Measurements from ENCODE around the gene CLEC14A. TPM values are rescaled to one million over a fixed set of nuclear protein-coding genes. Genes with fewer than 3 reads are reported as not detected.
A peak's percentile ranks its signal among the peaks of the same experiment; 100 is the strongest.

Gene CLEC14A
- total RNA-seq, 2 donors from 2014 or later: 4.4 to 7.7 TPM

DNA sequence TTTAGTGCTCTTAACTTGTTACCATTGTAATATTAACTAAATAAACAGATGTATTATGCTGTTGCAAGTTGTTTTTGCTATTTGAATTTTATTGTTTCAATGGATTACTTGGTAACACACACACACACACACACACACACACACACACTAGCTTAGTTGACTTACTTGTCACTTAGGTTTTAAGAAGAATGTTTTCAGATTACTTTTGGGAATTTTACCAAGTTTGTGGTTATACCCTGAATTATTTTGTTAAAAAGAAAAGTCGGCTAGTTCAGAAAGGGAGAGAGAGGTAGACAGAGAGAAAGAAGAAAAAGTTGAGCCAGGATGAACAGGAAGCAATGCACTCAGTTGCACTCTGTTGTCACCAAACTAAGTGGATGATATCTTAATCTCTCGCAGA is 42.9 kb downstream of the CLEC14A start:
- no peak overlapping the region for H3K4me3 ChIP-seq
- no peaks in the 10 kb centered on the region for H3K9me3 ChIP-seq
- H3K27me3 ChIP-seq: no peaks in the 10 kb centered on the region
- no peak for DNase-seq
- intact Hi-C loops (cut with DNase I): no loop called here
- TF ChIP-seq, protein P1, sequence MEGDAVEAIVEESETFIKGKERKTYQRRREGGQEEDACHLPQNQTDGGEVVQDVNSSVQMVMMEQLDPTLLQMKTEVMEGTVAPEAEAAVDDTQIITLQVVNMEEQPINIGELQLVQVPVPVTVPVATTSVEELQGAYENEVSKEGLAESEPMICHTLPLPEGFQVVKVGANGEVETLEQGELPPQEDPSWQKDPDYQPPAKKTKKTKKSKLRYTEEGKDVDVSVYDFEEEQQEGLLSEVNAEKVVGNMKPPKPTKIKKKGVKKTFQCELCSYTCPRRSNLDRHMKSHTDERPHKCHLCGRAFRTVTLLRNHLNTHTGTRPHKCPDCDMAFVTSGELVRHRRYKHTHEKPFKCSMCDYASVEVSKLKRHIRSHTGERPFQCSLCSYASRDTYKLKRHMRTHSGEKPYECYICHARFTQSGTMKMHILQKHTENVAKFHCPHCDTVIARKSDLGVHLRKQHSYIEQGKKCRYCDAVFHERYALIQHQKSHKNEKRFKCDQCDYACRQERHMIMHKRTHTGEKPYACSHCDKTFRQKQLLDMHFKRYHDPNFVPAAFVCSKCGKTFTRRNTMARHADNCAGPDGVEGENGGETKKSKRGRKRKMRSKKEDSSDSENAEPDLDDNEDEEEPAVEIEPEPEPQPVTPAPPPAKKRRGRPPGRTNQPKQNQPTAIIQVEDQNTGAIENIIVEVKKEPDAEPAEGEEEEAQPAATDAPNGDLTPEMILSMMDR (IDR thresholded peaks at IDR 0.05): no peak
- no peak overlapping the region for H3K9ac ChIP-seq (ENCODE audit: low read depth in 2 of 2, low read length in 2 of 2)
- no peaks in the 10 kb centered on the region for H3K36me3 ChIP-seq
- H3K4me1 ChIP-seq: no peaks in the 10 kb centered on the region
- no peak overlapping the region for H3K27ac ChIP-seq

DNA sequence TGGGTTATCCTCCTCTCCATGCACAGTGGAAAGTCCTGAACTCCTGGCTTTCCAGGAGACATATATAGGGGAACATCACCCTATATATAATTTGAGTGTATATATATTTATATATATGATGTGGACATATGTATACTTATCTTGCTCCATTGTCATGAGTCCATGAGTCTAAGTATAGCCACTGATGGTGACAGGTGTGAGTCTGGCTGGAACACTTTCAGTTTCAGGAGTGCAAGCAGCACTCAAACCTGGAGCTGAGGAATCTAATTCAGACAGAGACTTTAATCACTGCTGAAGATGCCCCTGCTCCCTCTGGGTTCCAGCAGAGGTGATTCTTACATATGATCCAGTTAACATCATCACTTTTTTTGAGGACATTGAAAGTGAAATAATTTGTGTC is 43.8 kb downstream of the CLEC14A start:
- TF ChIP-seq, protein P1 (IDR thresholded peaks at IDR 0.05): no peak
- no peak for DNase-seq
- no peaks in the 10 kb centered on the region for H3K9me3 ChIP-seq
- H3K9ac ChIP-seq (ENCODE audit: low read depth in 2 of 2, low read length in 2 of 2): no peak overlapping the region
- no peaks in the 10 kb centered on the region for H3K36me3 ChIP-seq
- intact Hi-C loops (cut with DNase I): no loop called here
- no peaks in the 10 kb centered on the region for H3K4me1 ChIP-seq
- H3K27ac ChIP-seq: no peak overlapping the region
- no peaks in the 10 kb centered on the region for H3K27me3 ChIP-seq
- no peak overlapping the region for H3K4me3 ChIP-seq

DNA sequence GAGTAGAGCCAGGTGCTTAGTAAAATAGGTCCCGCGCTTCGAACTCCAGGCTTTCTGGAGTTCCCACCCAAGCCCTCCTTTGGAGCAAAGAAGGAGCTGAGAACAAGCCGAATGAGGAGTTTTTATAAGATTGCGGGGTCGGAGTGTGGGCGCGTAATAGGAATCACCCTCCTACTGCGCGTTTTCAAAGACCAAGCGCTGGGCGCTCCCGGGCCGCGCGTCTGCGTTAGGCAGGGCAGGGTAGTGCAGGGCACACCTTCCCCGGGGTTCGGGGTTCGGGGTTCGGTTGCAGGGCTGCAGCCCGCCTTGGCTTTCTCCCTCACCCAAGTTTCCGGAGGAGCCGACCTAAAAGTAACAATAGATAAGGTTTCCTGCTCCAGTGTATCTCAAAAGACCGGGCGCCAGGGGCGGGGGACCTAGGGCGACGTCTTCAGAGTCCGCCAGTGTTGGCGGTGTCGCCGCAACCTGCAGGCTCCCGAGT is 44.6 kb downstream of the CLEC14A start:
- no peak for DNase-seq
- Histone ChIP-seq H3K9me3 (no peaks in the 10 kb centered on the region), H3K36me3 (no peaks in the 10 kb centered on the region), H3K27ac (no peak overlapping the region), H3K27me3 (no peaks in the 10 kb centered on the region), H3K9ac (ENCODE audit: low read depth in 2 of 2, low read length in 2 of 2) (no peak overlapping the region), H3K4me3 (no peak overlapping the region), H3K4me1 (no peaks in the 10 kb centered on the region)
- TF ChIP-seq, protein P1 (IDR thresholded peaks at IDR 0.05): no peak
- intact Hi-C loops (cut with DNase I): no loop called here

DNA sequence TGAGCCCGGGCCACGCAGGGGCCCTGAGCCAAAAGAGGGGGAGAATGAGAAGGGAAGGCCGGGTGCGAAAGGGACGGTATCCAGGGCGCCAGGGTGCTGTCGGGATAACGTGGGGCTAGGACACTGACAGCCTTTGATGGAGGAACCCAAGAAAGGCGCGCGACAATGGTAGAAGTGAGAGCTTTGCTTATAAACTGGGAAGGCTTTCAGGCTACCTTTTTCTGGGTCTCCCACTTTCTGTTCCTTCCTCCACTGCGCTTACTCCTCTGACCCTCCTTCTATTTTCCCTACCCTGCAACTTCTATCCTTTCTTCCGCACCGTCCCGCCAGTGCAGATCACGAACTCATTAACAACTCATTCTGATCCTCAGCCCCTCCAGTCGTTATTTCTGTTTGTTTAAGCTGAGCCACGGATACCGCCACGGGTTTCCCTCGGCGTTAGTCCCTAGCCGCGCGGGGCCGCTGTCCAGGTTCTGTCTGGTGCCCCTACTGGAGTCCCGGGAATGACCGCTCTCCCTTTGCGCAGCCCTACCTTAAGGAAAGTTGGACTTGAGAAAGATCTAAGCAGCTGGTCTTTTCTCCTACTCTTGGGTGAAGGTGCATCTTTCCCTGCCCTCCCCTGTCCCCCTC is 45.2 kb downstream of the CLEC14A start:
- DNase-seq: no peak
- no peak overlapping the region for H3K27ac ChIP-seq
- no peaks in the 10 kb centered on the region for H3K36me3 ChIP-seq
- H3K4me1 ChIP-seq: no peaks in the 10 kb centered on the region
- no peaks in the 10 kb centered on the region for H3K27me3 ChIP-seq
- H3K9me3 ChIP-seq: no peaks in the 10 kb centered on the region
- H3K9ac ChIP-seq (ENCODE audit: low read depth in 2 of 2, low read length in 2 of 2): no peak overlapping the region
- H3K4me3 ChIP-seq: no peak overlapping the region
- TF ChIP-seq, protein P1 (IDR thresholded peaks at IDR 0.05): no peak
- intact Hi-C loops (cut with DNase I): no loop called here

DNA sequence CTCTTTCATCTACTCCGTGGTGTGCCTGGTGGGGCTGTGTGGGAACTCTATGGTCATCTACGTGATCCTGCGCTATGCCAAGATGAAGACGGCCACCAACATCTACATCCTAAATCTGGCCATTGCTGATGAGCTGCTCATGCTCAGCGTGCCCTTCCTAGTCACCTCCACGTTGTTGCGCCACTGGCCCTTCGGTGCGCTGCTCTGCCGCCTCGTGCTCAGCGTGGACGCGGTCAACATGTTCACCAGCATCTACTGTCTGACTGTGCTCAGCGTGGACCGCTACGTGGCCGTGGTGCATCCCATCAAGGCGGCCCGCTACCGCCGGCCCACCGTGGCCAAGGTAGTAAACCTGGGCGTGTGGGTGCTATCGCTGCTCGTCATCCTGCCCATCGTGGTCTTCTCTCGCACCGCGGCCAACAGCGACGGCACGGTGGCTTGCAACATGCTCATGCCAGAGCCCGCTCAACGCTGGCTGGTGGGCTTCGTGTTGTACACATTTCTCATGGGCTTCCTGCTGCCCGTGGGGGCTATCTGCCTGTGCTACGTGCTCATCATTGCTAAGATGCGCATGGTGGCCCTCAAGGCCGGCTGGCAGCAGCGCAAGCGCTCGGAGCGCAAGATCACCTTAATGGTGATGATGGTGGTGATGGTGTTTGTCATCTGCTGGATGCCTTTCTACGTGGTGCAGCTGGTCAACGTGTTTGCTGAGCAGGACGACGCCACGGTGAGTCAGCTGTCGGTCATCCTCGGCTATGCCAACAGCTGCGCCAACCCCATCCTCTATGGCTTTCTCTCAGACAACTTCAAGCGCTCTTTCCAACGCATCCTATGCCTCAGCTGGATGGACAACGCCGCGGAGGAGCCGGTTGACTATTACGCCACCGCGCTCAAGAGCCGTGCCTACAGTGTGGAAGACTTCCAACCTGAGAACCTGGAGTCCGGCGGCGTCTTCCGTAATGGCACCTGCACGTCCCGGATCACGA is 46.0 kb downstream of the CLEC14A start:
- H3K9me3 ChIP-seq: no peaks in the 10 kb centered on the region
- DNase-seq: no peak
- peak overlapping the region; percentile 53 to 62 for H3K9ac ChIP-seq (ENCODE audit: low read depth in 2 of 2, low read length in 2 of 2)
- H3K36me3 ChIP-seq: no peaks in the 10 kb centered on the region
- peak overlapping the region; percentile 65 for H3K27ac ChIP-seq
- no peaks in the 10 kb centered on the region for H3K27me3 ChIP-seq
- intact Hi-C loops (cut with DNase I): no loop called here
- TF ChIP-seq, protein P1 (IDR thresholded peaks at IDR 0.05): no peak
- H3K4me3 ChIP-seq: peak overlapping the region; percentile 52
- no peaks in the 10 kb centered on the region for H3K4me1 ChIP-seq
